Uterus (tissue), 2 donors: ENCODE results near the gene PPARG.

Experiments
- POLR2A ChIP-seq, 2 donors: fragments of 450-650 bp; IDR thresholded peaks; one replicate each; pipeline ENCODE4 v1.6.1; 2016; ENCODE audit warnings: antibody characterized with exemption in 2 of 2, mild to moderate bottlenecking in 1 of 2, moderate library complexity in 1 of 2
- TF ChIP-seq, protein P1 (sequence below), 4 experiments: fragments of 200-600 bp in 2 of 4; fragments of 450-650 bp in 2 of 4; sonication (generic) in 2 of 4; IDR thresholded peaks; one replicate each; pipeline ENCODE4 v1.5.1; 2016 to 2019; ENCODE audit warnings: antibody characterized with exemption in 4 of 4, mild to moderate bottlenecking in 2 of 4, moderate library complexity in 1 of 4

DNA sequence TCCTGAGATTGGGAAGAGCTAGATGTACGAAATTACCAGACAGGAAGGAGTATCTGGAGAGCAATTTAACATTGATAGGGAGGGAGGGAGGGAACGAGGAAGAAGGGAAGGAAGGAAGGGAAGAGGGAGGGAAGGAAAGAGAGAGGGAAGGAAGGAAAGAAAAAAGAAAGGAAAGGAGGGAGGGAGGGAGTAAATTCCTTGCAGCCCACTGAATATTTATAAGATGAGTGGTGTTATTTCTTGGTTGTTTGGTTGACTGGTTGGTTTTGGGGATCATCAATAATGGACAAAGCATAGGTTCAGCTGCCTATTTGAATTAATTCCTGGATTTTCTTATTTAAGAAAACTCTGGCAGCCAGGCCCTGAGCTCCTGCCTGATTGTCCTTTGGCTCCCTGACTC is 179.9 kb downstream of the PPARG start:
- TF ChIP-seq, protein P1, sequence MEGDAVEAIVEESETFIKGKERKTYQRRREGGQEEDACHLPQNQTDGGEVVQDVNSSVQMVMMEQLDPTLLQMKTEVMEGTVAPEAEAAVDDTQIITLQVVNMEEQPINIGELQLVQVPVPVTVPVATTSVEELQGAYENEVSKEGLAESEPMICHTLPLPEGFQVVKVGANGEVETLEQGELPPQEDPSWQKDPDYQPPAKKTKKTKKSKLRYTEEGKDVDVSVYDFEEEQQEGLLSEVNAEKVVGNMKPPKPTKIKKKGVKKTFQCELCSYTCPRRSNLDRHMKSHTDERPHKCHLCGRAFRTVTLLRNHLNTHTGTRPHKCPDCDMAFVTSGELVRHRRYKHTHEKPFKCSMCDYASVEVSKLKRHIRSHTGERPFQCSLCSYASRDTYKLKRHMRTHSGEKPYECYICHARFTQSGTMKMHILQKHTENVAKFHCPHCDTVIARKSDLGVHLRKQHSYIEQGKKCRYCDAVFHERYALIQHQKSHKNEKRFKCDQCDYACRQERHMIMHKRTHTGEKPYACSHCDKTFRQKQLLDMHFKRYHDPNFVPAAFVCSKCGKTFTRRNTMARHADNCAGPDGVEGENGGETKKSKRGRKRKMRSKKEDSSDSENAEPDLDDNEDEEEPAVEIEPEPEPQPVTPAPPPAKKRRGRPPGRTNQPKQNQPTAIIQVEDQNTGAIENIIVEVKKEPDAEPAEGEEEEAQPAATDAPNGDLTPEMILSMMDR (IDR thresholded peaks at IDR 0.05) = no peak
- no peak for TF ChIP-seq POLR2A (IDR thresholded peaks at IDR 0.05)
